ENCODE results near the gene BMP5.

Gene BMP5

DNA sequence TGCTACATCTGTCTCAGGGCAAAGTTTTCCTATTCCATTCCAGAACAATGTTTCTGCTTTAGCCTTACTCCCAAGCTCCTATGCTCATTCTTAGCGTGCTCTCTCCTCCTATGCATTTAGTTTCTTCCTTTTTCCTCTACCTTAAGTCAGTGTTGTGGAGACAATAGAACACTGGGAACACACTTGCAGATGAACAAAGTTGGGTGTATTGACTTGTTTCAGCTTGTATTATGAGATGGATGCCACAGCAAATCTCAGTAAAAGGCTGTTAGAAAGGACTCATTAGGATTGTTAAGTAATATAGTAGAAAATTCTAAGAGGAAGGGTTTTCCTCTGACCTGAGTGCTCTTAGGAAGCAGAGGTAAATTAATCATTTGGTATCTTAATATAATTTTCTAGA is 48.4 kb downstream of the BMP5 start:
- TF ChIP-seq, protein P1, sequence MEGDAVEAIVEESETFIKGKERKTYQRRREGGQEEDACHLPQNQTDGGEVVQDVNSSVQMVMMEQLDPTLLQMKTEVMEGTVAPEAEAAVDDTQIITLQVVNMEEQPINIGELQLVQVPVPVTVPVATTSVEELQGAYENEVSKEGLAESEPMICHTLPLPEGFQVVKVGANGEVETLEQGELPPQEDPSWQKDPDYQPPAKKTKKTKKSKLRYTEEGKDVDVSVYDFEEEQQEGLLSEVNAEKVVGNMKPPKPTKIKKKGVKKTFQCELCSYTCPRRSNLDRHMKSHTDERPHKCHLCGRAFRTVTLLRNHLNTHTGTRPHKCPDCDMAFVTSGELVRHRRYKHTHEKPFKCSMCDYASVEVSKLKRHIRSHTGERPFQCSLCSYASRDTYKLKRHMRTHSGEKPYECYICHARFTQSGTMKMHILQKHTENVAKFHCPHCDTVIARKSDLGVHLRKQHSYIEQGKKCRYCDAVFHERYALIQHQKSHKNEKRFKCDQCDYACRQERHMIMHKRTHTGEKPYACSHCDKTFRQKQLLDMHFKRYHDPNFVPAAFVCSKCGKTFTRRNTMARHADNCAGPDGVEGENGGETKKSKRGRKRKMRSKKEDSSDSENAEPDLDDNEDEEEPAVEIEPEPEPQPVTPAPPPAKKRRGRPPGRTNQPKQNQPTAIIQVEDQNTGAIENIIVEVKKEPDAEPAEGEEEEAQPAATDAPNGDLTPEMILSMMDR (IDR thresholded peaks at IDR 0.05; ENCODE audit: low read depth, low read length): no peak
- no peak for DNase-seq (ENCODE audit: extremely low read depth, low read depth)

DNA sequence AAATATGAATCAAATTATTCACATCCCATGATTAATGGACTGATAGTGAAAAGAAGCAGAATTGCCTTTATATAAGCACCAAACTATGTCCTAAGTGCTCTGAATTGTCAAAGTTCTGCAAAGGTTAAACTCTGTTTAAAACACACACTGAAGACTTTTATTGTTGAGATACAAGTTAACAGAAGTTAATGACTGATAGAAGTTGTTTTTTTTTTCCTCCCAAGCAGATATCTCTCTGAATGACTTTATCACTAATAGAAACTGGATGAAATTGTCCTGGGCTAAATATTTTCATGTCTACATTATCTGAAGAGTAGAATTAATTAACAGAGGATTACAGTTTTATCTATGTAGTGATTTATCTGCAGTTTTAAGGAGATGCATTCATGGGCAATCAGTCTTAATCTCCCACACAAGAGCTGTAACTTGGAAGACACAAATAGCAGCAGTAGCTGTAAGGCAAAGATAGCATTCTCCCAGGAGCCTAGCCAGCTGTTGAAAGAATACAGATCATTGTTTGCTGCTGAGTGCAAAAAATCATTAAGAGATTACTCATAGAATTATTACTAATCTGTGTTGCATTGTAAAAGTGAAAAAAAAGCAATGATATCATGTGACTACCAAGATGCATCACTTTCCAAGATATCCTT is 49.9 kb downstream of the BMP5 start:
- TF ChIP-seq, protein P1 (IDR thresholded peaks at IDR 0.05; ENCODE audit: low read depth, low read length): no peak
- no peak for DNase-seq (ENCODE audit: extremely low read depth, low read depth)

DNA sequence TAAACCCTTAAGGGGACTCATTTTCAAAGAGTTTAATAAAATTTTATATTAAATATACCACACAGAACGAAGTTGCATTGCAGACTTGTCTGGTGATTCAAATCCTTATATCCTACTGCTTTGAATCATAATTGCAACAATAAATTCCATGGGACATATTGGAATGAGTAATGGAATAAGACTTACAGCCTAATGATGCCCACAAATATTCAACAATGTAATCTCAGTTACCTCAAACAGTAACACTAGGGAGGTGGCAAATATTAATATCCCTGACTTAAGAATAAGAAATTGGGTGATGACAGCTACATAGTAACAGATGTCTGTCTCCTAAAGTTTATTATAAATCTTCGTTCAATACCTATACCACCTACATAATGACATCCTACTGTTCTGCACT is 52.6 kb downstream of the BMP5 start:
- TF ChIP-seq, protein P1 (IDR thresholded peaks at IDR 0.05; ENCODE audit: low read depth, low read length): no peak
- DNase-seq (ENCODE audit: extremely low read depth, low read depth): no peak

DNA sequence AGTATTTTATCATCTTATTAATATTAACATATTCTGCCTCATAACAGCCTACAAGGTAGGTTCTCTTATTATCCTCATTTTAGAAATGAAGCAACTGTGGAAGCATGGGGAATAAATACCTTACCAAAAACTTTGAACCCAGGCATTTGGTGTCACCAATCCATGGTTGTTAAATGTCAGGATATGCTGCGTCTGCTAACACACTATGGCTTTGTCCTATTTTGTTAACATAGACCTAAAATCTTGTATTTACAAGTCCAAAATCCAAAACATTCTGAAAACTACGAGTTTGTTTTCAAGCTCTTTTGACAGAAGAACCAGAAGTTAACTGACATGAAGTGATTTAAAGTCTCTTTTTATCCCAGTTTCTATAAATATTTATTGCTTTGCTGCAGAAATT is 53.4 kb downstream of the BMP5 start:
- no peak for DNase-seq (ENCODE audit: extremely low read depth, low read depth)
- TF ChIP-seq, protein P1 (IDR thresholded peaks at IDR 0.05; ENCODE audit: low read depth, low read length): no peak

DNA sequence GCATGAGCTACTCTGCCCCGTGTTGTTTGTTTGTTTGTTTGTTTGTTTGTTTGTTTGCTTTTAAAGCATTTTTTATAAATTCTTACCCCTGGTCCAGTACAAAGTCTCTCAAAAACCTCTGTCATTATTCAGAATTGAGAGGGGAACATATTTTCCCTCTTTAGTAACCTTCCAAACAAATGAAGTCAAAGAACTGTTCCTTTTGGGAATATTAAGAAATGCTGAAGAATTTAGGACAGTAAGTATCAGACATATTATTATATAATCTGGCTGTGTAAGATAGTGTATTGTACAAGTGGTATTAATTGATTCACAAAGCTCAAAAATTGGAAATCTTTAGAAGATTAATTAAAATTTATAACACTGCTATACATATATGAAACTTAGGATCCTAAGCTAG is 54.7 kb downstream of the BMP5 start:
- DNase-seq (ENCODE audit: extremely low read depth, low read depth): no peak
- TF ChIP-seq, protein P1 (IDR thresholded peaks at IDR 0.05; ENCODE audit: low read depth, low read length): no peak

GRCh38 chr6:55819811-55820210 is 55.6 kb downstream of the BMP5 start:
- TF ChIP-seq, protein P1 (IDR thresholded peaks at IDR 0.05; ENCODE audit: low read depth, low read length): no peak

GRCh38 chr6:55818482-55818881 is 56.9 kb downstream of the BMP5 start:
- no peak for DNase-seq (ENCODE audit: extremely low read depth, low read depth)
- TF ChIP-seq, protein P1 (IDR thresholded peaks at IDR 0.05; ENCODE audit: low read depth, low read length): no peak

More at GRCh38 chr6:55819811-55820210, 55.6 kb downstream of the BMP5 start:
- no peak for DNase-seq (ENCODE audit: extremely low read depth, low read depth)

Measured in AG09319 (cell line).